HG03139 (cell line): ENCODE measurements around the gene PLA2G15.
"Not testable (repeated sequence)": the region's sequence is repeated elsewhere in the genome, so short reads cannot be mapped to it uniquely, and the experiment has no call there.

ENCODE experiments used
- ATAC-seq: cut with Tn5 transposase; IDR thresholded peaks from one replicate; pipeline ENCODE4 v1.9.1; 2021; ENCODE audit not compliant: unreplicated experiment

PLA2G15 gene

GRCh38 chr16:68274441-68274840 lies 29.3 kb downstream of the PLA2G15 start:
- no peak for ATAC-seq

DNA sequence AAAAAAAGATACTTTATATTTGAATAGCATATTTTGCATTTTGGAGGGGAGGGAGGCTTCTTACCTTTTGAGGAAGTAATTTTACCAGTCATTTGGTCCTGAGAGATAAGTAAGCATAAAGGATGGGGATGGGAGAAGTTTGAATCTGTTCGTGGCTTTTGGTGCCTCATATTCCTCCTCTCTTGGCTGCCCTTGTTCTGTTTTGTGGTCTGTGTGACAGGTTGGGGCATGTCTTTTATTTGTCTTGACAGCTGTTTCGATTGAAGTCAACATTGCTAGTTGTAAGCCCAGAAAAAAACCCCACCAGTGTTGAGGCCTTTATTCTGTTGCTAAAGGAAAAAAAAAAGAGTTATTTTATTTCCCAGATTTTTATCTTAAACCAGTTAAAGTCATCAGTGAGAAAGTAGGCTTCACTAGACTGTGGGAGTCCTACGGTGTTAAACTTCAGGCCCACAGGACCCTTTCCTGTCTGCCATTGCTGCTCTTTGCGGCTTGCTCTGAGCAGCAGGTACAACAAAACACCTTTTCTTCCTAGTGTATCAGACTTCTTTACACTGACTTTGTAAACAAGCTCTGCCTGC lies 30.5 kb downstream of the PLA2G15 start:
- peak; percentile 62 for ATAC-seq

DNA sequence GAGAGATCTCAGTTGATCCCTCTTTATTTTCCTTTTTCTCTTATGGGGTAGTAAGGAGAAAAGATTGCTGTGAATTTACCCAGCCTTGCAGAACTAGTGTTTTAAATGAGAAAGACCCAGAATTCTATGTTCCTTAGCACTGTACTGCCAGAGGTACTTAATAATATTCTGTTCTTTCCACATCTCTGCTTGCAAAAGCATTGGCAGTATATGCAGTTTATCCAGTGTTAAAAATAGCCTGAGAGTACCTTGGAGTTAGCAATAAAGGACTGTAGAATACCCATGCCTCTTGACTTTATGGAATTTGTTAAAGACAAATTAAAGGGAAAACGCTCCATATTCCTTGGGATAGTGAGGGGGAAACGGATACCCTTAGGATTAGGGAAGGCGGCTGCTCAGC lies 31.1 kb downstream of the PLA2G15 start:
- ATAC-seq: no peak

DNA sequence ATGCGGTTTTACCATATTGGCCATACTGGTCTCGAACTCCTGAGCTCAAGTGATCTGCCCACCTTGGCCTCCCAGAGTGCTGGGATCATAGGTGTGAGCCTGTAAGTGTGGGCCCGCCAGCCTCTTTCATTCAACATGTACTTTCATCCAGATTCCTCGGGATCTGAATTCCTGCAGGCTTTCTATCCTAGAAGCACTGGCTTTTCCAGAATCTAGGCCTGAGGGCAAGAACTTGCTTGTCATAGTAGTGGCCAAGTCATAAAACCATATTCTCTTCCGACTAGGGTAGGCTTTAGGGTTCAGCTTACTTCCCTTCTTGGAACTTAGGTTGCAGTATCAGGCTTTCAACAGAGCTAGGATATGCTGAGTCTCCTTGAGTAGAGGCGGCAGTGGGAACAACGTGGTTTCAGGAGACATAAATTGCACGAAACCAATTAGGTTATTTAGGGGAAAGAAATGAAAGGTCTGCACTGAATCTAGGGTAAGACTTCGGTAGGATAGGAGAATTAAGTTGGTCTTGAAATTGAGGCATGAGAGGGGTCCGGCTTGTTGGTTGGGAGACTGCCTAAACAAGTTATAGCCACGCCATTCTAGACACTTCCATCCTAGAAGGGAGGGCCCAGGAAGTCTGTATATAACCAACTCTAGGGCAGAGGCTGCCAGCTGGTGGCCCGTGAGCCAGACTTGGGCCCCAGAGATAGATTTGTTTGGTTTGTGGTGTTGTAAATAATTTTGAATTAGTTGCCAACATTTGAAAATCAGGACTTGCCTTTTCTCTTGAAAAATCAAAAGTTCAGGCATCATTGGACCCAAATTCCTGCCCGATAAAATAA lies 34.8 kb downstream of the PLA2G15 start:
- ATAC-seq: no peak

DNA sequence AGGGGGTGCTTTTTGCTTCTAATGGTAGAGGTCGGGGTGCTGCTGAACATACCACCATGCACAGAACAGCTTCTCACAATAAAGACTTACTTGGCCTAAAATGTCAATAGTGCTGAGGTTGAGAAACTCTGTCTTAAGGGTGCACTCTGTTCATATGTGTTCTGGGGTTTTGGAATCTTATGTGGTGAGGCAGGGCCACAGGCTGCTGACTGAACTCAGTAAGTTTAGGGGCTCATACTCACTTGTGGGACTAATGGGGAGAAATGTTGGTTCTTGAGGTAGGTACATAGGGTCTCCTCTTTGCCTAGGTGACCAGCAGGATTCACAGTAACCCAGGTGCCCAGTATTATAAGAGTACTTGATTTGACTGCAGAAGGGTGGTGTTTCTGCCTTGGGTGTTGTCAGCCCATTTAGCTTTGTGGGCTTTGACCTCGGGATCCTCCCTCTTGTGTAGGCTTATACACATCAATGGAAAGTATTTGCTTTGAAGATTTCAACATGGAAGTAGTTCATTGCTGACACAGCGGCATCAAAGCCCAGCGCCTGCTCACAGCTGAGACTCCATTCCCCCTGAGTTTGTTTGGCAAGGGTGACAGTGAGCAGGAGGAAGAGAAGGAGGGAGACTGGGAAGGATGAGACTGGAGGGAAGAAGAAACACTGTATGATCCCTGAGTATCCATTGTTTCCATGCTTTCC lies 36.3 kb downstream of the PLA2G15 start:
- ATAC-seq: no peak

DNA sequence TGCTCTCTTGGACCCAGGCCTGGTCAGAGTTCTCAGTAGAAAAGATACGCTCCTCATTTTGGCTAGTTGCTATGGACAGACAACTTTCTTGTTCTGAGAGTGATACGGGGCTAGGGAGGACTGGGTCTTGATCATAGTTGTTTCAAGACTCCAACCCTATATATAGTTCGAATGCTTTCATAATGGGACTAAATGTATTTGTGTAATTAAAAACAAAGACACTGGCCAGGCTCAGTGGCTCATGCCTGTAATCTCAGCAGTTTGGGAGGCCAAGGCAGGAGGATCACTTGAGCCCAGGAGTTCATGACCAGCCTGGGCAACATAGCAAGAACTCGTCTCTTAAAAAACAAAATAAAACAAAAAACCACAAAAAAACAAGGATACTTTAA lies 36.9 kb downstream of the PLA2G15 start:
- ATAC-seq: no peak

- ATAC-seq: no peak
These were observed 38.2 kb downstream of the PLA2G15 start for GRCh38 chr16:68283346-68283745.

DNA sequence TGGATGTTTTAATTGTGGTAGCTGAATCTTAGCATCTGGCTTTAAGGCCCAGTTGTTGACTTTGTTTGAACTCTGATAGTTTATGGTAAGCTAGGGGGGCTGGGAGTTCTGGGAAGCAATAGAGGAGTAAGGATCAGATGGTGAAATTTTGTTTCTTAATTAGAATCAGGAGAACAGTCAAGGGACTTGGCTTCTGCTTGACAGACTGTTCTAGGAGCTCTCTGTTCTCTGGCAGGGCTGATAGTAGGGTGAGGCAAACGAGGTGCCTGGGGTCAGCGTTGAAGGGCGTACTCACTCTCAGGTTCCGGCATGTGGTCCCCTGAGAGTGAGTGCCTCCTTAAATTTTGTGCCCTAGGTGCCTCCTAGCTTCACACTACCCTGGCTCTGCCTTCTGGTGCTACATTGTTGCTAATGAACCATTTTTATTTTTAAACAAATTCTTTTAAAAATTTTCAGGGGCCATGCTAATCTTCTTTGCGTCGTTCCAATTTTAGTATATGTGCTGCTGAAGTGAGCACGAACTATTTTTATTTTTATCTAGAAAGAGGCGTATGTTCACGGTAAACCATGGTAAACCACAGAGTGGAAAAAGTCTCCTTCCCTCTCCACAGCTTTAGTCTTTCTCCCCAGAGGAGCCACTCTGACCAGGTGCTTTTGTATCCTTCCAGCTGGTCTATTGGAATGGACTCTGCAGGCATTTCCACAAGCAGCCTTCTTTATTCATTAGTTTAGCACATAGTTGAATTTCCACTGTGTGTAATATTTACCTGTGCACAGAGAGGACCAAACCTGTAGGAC lies 38.8 kb downstream of the PLA2G15 start:
- no peak for ATAC-seq

DNA sequence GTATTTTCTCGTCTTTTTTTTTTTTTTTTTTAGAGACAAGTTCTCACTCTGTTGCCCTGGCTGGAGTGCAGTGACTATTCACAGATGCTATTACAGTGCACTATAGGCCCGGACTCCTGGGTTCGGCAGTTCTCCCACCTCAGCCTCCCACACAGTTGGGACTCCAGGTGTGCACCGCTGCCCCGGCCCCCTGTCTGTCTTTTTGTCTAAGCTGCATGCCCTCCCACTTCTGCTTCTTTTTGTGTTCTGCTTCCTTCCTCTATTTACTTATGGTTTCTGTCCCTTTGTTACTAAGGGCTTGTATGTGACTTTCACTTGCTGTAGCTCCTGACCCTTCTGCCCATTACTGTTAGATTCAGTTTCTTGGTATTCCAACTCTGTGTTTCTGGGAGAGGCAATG lies 39.7 kb downstream of the PLA2G15 start:
- ATAC-seq: peak; percentile 43

DNA sequence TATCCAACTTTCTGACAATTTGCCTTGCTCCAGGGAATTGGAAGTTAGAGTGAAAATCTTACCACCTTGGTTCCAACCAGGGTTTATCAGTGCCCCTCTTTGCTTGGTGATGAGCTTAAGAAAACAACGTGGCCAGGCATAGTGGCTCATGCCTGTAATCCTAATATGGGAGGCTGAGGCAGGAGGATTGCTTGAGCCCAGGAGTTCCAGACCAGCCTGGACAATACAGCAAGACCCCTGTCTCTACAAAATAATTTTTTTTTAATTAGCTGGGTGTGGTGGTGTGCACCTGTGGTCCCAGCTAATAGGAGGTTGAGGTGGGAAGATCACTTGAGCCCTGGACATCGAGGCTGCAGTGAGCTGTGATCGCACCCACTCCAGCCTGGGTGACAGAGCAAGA lies 40.5 kb downstream of the PLA2G15 start:
- ATAC-seq: no peak

DNA sequence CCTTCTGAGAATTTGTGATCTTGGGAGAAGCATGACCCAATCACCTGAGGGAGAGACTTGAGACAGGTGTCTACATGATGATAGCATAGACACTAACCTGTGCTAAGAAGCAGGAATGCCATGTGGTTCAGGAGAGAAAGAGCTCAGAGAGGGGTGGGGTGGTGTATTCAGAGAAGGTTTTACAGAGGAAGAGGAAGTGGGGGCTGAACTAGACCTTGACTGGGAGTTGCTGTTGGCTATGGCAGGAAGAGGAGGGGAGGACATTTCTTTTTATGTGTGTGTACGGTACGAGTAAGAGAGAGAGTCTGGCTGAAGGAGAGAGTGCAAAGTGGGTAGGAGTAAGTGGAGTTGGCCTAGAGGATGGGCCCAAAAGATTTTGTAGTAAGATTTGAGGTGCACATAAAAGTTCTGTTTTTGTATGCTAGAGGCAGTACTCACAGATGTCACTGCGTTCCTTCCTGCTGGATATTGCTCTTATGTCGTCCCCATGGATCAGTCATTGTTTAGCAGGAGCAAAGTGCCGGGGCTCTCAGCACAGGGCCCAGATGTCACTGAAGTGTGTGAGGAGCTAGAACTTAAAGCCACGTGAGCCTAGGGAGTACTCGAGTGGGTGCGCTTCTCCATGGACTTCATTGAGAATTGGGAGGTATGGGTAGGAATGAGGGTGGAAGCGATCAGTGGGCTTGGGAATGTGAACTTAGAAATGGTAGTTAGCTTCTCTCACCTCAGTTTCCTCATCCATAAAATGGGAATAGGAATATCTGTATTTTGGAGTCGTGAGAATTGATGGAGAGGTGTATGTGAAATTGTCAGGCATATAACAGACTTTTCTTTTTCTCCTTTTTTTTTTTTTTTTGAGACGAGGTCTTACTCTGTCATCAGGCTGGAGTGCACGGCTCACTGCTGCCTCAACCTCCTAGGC lies 41.2 kb downstream of the PLA2G15 start:
- ATAC-seq: no peak

DNA sequence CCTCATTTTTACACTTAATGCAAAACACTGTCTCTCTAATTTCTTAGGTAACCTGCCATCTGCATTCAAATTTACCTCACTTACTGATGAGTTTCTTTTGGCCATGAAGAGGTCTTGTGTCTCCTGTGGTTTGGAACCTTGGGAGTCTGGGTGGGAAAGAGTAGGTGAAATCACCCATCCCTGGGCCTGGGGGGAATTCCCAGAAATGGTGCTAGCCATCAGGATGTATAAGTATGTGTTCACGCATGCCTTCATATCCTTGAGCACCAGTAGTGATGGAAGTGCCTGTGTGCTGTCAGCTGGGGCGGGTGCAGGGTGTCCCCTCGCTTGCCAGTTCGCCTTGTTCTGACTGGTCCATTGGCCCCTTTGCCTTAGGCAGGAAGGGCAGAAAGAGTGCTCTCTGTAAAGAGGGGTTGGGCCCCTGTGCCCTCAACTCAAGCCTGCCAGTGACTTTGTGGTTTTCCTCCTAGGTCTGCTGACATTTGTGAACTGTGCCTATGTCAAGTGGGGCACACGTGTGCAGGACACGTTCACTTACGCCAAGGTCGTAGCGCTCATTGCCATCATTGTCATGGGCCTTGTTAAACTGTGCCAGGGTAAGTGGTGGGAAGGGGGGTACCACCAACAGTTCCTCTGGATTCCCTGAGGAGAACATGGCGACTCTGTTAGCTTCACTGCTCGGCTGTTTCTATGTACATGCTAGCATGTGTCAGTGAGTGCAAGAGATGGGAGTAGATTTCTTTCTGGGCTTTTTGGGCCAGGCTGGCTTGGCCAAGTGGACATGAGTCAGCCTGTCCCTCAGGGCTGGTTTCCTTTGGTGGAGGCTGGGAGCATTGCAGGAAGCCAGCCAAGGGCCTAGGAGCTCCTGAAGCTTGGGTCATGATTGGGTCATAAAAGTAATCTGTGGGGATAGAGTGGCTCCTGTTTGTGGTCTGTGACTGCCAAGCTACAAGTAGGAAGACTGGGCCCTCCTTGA lies 42.4 kb downstream of the PLA2G15 start:
- ATAC-seq: no peak

GRCh38 chr16:68288252-68288650 lies 43.1 kb downstream of the PLA2G15 start:
- ATAC-seq: no peak

DNA sequence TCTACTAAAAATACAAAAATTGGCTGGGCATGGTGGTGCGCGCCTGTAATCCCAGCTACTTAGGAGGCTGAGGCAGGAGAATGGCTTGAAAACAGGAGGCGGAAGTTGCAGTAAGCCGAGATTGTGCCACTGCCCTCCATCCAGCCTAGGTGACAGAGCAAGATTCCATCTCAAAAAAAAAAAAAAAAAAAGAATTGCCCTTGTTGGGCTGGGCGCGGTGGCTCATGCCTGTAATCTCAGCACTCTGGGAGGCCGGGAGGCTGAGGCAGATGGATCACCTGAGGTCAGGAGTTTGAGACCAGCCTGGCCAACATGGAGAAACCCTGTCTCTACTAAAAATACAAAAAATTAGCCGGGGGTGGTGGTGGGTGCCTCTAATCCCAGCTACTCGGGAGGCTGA lies 43.6 kb downstream of the PLA2G15 start:
- not testable (repeated sequence) for ATAC-seq

DNA sequence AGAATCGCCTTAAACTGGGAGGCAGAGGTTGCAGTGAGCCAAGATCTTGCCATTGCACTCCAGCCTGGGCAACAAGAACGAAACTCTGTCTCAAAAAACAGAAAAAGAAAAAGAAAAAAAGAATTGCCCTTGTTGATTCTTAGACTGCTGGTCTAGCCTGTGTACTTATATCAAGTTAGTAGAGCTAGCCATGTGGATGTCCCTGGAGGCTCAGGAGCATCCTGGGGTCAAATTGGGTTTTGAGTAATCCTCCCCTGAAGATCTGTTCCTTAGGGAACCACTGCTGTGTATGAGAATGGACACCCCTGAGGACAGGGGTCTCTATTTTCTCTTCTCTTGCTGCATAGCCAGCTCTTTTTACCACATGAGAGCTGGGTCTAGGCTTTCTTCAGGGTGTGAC lies 44.0 kb downstream of the PLA2G15 start:
- no peak for ATAC-seq

DNA sequence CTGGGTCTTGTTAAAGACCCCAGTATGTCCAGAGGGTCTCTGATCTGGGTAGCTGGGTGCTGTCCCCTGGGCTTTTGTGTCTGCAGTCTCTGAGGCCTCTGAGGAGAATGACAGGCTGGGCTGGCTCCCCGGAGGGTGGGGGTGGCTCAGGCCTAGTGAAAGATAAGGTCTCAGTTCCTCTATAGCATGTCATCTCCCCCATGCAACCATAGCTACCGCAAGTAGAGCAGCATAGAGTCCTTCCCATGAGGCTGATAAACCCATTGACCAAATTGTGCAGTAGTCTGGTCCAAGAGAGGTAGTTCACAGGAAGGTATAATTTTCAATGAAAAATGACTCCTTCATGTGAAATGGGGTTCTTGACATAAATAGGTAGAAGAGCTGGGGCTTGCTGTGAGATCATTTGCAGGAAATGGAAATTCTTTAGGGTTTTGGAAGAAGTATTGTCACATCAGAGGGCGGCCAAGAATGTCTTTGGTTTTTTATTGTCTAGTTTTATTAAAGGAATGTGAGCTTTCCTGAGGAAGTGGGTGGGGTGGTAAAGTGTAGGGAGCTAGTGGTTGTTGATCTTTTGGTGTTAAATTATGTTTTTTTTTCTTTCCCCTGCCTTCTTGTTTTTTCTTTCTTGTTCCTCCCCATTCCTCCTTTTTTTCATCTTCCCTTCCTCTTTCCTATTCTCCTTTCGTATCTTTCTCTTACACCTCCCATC lies 44.6 kb downstream of the PLA2G15 start:
- peak; percentile 68 for ATAC-seq

DNA sequence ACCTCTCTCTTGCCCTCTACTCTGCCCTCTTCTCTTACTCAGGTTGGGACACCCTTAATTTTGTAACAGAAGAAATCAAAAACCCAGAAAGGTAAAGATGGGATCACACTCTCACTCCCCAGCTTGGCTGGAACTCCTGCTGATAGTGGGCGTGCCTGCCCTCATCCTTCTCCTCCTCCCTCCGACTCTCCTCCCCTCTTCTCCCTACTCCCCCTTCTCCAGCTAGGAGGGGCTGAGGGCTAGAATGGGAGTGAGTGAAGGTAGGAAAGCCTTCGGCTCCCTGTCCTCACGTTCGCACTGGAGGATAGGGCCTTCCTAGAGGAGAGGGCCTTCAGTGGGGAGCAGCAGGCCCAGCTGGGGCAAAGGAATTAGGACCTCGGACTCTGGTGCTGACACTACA lies 45.3 kb downstream of the PLA2G15 start:
- no peak for ATAC-seq

- no peak for ATAC-seq
These were observed 46.1 kb downstream of the PLA2G15 start for GRCh38 chr16:68291227-68291626.

GRCh38 chr16:68292425-68292824 lies 47.3 kb downstream of the PLA2G15 start:
- ATAC-seq: no peak
